OCI-LY3 (cell line): Measurements from ENCODE around the gene PML.

Source experiments
- EZH2phosphoT487 ChIP-seq: fragments of 200-600 bp; shearing (Covaris generic); IDR thresholded peaks from 2 replicates; pipeline ENCODE4 v1.6.1; 2018; ENCODE audit warnings: antibody characterized with exemption, mixed run types, low read depth
- TF ChIP-seq, protein P1 (sequence below): fragments of 200-600, 300-600 bp; sonication (generic); IDR thresholded peaks from 2 replicates; pipeline ENCODE4 v1.5.1; 2014; ENCODE audit warnings: antibody characterized with exemption, low read length, low read depth

DNA sequence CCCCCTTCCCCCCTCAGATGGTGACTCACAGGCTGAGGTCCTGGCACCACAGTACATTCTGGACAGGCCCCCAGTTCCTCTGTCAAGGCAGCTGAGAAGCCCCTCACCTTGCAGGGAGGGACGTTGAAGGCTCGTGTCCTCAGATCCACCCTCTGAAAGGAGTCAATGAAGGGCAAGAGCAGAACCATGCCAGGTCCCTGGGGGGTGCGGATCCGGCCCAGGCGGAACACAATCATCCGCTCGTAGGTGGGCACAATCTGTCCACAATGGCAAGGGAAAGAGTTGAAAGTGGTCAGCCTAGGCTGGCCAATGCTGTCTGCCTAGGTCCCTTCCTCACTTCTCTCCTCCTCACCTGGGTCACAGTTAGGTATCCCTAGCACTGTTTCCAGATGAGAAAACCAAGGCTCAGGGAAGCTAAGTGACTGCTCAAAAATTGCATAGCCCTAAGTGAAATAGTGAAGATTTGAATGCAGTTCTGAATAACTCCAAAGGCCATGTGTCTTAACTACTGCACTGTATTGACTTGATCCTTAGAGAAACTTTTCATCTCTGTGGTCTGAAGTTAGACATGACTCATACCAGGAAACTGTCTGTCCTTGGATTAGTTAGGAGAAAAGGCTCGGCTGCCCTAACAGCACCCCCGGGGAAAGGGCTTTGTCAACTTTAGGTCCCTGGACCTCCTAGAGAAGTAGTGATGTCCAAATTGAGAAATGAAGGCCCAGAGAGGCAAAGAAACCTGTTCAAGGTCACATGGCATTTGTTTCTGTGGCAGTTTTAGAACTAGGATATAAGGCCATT is 5.3 kb upstream of the PML start:
- TF ChIP-seq, protein P1, sequence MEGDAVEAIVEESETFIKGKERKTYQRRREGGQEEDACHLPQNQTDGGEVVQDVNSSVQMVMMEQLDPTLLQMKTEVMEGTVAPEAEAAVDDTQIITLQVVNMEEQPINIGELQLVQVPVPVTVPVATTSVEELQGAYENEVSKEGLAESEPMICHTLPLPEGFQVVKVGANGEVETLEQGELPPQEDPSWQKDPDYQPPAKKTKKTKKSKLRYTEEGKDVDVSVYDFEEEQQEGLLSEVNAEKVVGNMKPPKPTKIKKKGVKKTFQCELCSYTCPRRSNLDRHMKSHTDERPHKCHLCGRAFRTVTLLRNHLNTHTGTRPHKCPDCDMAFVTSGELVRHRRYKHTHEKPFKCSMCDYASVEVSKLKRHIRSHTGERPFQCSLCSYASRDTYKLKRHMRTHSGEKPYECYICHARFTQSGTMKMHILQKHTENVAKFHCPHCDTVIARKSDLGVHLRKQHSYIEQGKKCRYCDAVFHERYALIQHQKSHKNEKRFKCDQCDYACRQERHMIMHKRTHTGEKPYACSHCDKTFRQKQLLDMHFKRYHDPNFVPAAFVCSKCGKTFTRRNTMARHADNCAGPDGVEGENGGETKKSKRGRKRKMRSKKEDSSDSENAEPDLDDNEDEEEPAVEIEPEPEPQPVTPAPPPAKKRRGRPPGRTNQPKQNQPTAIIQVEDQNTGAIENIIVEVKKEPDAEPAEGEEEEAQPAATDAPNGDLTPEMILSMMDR: no peak
- TF ChIP-seq EZH2phosphoT487: no peak
